SK-N-SH (cell line): ENCODE measurements around the gene TCEAL4. TPM values are rescaled to one million over a fixed set of nuclear protein-coding genes. Genes with fewer than 3 reads are reported as not detected.

Experiments
- CTCF ChIA-PET: fragments of 300-600, 350-600 bp; formaldehyde crosslinking; extraction: SDS; loops from one replicate; lab custom pipeline; 2021; lab: Yijun Ruan, JAX
- POLR2A ChIA-PET: fragments of 350-600 bp; sonication (Branson Sonifier 250); formaldehyde crosslinking; extraction: SDS; loops from one replicate; lab custom pipeline; 2020; ENCODE audit warnings: antibody characterized with exemption, inconsistent platforms; lab: Yijun Ruan, JAX
- DNase-seq: peaks from one replicate; pipeline ENCODE4 v3.0.0; 2012
- H2AFZ ChIP-seq: fragments of 200-600 bp; sonication (generic); 2 replicates; pipeline ENCODE4 v1.8.1; 2016; ENCODE audit warnings: antibody characterized with exemption, mild to moderate bottlenecking, low read depth
- H3F3A ChIP-seq: fragments of 200-600 bp; sonication (generic); replicated peaks from 2 replicates; pipeline ENCODE3; 2016; ENCODE audit warnings: antibody characterized with exemption, mild to moderate bottlenecking; ENCODE audit not compliant: insufficient read depth
- H3K27ac ChIP-seq, 2 experiments: fragments of 200-500 bp in 1 of 2; fragments of 200-600 bp in 1 of 2; sonication (Bioruptor generic) in 1 of 2; sonication (generic), shearing (Covaris generic) in 1 of 2; 2 replicates each; pipeline versions ENCODE4 v1.5.1 to v1.6.1; 2014 to 2016; ENCODE audit warnings: low read depth in 2 of 2, inconsistent platforms in 1 of 2, low read length in 1 of 2, mild to moderate bottlenecking in 1 of 2, mixed read lengths in 1 of 2
- H3K27me3 ChIP-seq: fragments of 200-600 bp; sonication (generic), shearing (Covaris generic); 2 replicates; pipeline ENCODE4 v1.6.1; 2016; ENCODE audit warnings: mixed run types; ENCODE audit not compliant: insufficient read depth
- H3K36me3 ChIP-seq, 2 experiments: fragments of 200-500 bp in 1 of 2; fragments of 200-600 bp in 1 of 2; sonication (Bioruptor generic) in 1 of 2; sonication (generic) in 1 of 2; replicated peaks in 1 of 2; 2 replicates each; pipeline versions ENCODE3 to v1.5.1; 2014 to 2016; ENCODE audit warnings: low read length in 1 of 2, mild to moderate bottlenecking in 1 of 2; ENCODE audit not compliant: insufficient read depth in 2 of 2, control insufficient read depth in 1 of 2
- H3K4me1 ChIP-seq, 2 experiments: fragments of 200-500 bp in 1 of 2; fragments of 200-600 bp in 1 of 2; sonication (Bioruptor generic) in 1 of 2; sonication (generic), shearing (Covaris generic) in 1 of 2; 2 replicates each; pipeline versions ENCODE4 v1.5.1 to v1.6.1; 2014 to 2016; ENCODE audit warnings: low read depth in 1 of 2, low read length in 1 of 2, mixed run types in 1 of 2; ENCODE audit not compliant: insufficient read depth in 2 of 2, control insufficient read depth in 1 of 2
- H3K4me2 ChIP-seq: fragments of 200-600 bp; sonication (generic), shearing (Covaris generic); 2 replicates; pipeline ENCODE4 v1.6.1; 2017; ENCODE audit warnings: mixed run types
- H3K4me3 ChIP-seq, 2 experiments: fragments of 200-500 bp in 1 of 2; fragments of 200-600 bp in 1 of 2; sonication (Bioruptor generic) in 1 of 2; sonication (generic), shearing (Covaris generic) in 1 of 2; 2 replicates each; pipeline versions ENCODE4 v1.5.1 to v1.8.1; 2014 to 2016; ENCODE audit warnings: low read depth in 2 of 2, inconsistent platforms in 1 of 2, low read length in 1 of 2, mild to moderate bottlenecking in 1 of 2, mixed read lengths in 1 of 2, moderate library complexity in 1 of 2
- H3K79me2 ChIP-seq: fragments of 200-600 bp; sonication (generic); 2 replicates; pipeline ENCODE4 v1.8.1; 2017; ENCODE audit warnings: mild to moderate bottlenecking; ENCODE audit not compliant: insufficient read depth
- H3K9ac ChIP-seq: fragments of 200-600 bp; sonication (generic); 2 replicates; pipeline ENCODE4 v1.6.1; 2017; ENCODE audit warnings: mixed run types
- H3K9me2 ChIP-seq: fragments of 200-600 bp; sonication (generic); 2 replicates; pipeline ENCODE4 v1.6.1; 2017; ENCODE audit warnings: mixed run types
- H3K9me3 ChIP-seq: fragments of 200-600 bp; sonication (generic); 2 replicates; pipeline ENCODE4 v1.6.1; 2017; ENCODE audit warnings: mixed run types, mild to moderate bottlenecking, moderate library complexity
- H4K20me1 ChIP-seq: fragments of 200-600 bp; sonication (generic); 2 replicates; pipeline ENCODE4 v1.6.1; 2017; ENCODE audit warnings: mild to moderate bottlenecking, mixed run types; ENCODE audit not compliant: insufficient read depth
- CHD2 ChIP-seq: fragments of 150-350 bp; IDR thresholded peaks from 2 replicates; pipeline ENCODE4 v1.6.1; 2018; ENCODE audit warnings: low read length; ENCODE audit not compliant: partially characterized antibody
- ELF1 ChIP-seq: IDR thresholded peaks from 2 replicates; pipeline ENCODE4 v1.4.0; 2012
- FOSL2 ChIP-seq: IDR thresholded peaks from 2 replicates; pipeline ENCODE4 v1.4.0; 2012; ENCODE audit warnings: low read depth, mild to moderate bottlenecking, moderate library complexity, borderline replicate concordance
- GATA2 ChIP-seq: sonication (generic); formaldehyde crosslinking; IDR thresholded peaks from 2 replicates; pipeline ENCODE4 v1.5.0; 2020; ENCODE audit warnings: mild to moderate bottlenecking, missing genetic modification reagents
- NRF1 ChIP-seq: IDR thresholded peaks from 2 replicates; pipeline ENCODE4 v1.6.1; 2012; ENCODE audit warnings: low read depth, mild to moderate bottlenecking, low read length
- TCF12 ChIP-seq: IDR thresholded peaks from 2 replicates; pipeline ENCODE4 v1.4.0; 2012
- WGBS: methylation state at CpG from one replicate; pipeline ENCODE4 v1.1.6; 2017; ENCODE audit warnings: low lambda C conversion rate; 5-methylcytosine and 5-hydroxymethylcytosine counted together
- polyA plus RNA-seq, 3 experiments: library from polyadenylated mRNA; depleted of rRNA; stranded (reverse); fragments of >200 nt; gene quantifications; 2 replicates each; pipeline ENCODE4 v1.2.3, GENCODE V29; 2012
- TF ChIP-seq, protein P1 (sequence below): fragments of 150-350 bp; IDR thresholded peaks from 2 replicates; pipeline ENCODE4 v1.6.1; 2016; ENCODE audit warnings: mild to moderate bottlenecking, low read depth, low read length
- TF ChIP-seq, protein P2 (sequence below): IDR thresholded peaks from 2 replicates; pipeline ENCODE4 v1.4.0; 2012; ENCODE audit warnings: low read depth
- TF ChIP-seq, protein P3 (sequence below): IDR thresholded peaks from 2 replicates; pipeline ENCODE4 v1.4.0; 2012; ENCODE audit warnings: low read depth, borderline replicate concordance

Gene TCEAL4
- polyA plus RNA-seq, 1 of the 3 experiments (the other 2 are of a cell fraction) = 39.1 TPM

DNA sequence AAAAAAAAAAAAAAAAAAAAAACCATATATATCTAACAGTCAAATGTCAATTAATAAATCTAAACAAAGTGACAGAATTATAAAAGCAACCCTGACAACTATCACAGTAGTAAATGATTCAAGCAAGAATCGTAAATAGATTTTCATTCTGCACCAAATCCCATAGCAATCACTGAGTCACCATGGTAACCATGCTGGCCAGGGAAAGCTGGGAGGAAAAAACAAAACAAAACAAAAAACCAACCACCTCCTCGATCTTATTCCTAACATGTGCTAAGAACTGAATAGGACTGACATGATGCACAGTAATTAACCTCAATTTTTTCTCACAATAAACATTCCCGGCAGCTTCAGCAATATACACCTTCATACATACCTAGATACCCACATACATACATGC lies 35.4 kb upstream of the TCEAL4 start:
- Histone ChIP-seq H3K27ac (no peak overlapping the region), H3F3A (peaks cover 6% of the 10 kb centered on the region), H3K36me3 (no peaks in the 10 kb centered on the region), H3K4me2 (no peak overlapping the region), H3K9me3 (no peaks in the 10 kb centered on the region), H3K9ac (no peak overlapping the region), H3K27me3 (no peaks in the 10 kb centered on the region), H4K20me1 (no peaks in the 10 kb centered on the region), H3K4me1 (peaks cover 0 to 3% of the 10 kb centered on the region in 2 experiments; a peak in 1 of 4 replicates), H3K4me3 (no peak overlapping the region), H2AFZ (no peak overlapping the region), H3K9me2 (no peaks in the 10 kb centered on the region), H3K79me2 (no peaks in the 10 kb centered on the region)
- POLR2A ChIA-PET = no interaction called here
- CTCF ChIA-PET = interaction anchor here (0.6 to 1.2 kb wide), 3 partner anchors 17 to 295 kb away, joined by 3 to 6 read pairs (median 4); no protein-coding TSS in a partner anchor
- no peak for TF ChIP-seq NRF1
- TF ChIP-seq, protein P1, sequence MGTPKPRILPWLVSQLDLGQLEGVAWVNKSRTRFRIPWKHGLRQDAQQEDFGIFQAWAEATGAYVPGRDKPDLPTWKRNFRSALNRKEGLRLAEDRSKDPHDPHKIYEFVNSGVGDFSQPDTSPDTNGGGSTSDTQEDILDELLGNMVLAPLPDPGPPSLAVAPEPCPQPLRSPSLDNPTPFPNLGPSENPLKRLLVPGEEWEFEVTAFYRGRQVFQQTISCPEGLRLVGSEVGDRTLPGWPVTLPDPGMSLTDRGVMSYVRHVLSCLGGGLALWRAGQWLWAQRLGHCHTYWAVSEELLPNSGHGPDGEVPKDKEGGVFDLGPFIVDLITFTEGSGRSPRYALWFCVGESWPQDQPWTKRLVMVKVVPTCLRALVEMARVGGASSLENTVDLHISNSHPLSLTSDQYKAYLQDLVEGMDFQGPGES = no peak
- TF ChIP-seq CHD2 = no peak
- TF ChIP-seq, protein P2, sequence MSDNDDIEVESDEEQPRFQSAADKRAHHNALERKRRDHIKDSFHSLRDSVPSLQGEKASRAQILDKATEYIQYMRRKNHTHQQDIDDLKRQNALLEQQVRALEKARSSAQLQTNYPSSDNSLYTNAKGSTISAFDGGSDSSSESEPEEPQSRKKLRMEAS = no peak
- TF ChIP-seq, protein P3, sequence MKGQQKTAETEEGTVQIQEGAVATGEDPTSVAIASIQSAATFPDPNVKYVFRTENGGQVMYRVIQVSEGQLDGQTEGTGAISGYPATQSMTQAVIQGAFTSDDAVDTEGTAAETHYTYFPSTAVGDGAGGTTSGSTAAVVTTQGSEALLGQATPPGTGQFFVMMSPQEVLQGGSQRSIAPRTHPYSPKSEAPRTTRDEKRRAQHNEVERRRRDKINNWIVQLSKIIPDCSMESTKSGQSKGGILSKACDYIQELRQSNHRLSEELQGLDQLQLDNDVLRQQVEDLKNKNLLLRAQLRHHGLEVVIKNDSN = no peak
- no peak for TF ChIP-seq FOSL2
- TF ChIP-seq GATA2 = no peak
- WGBS = 52% methylated on average over 3 of the region's 3 CpGs
- no peak for DNase-seq

DNA sequence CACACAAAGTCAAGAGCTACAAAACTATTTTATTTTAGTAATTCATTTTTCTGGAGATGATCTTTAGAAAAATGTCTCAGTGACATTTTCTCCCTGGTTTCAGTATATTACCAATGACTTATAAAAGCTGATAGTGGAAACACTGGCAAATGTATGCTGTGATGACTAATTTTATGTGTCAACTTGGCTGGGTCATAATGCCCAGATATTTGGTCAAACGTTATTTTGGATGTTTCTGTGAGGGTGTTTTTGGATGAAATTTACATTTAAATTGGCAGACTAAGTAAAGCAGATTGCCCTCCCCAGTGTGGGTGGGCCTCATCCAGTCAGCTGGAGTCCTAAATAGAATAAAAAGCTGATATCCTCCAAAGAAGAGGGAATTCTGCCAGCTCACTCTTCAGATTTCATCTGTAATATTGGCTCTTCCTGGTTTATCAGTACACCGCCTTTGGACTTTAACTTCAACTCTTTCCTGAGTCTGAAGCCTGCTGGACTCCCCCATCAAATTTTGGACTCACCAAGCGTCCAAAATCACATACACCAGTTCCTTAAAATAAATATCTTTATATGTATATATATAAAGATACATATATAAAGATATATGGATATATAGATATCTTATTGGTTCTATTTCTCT lies 34.8 kb upstream of the TCEAL4 start:
- CTCF ChIA-PET = interaction anchor here (0.6 to 1.2 kb wide), 4 partner anchors 17 to 294 kb away, joined by 3 to 6 read pairs (median 4); no protein-coding TSS in a partner anchor
- no peak for DNase-seq
- Histone ChIP-seq H3K36me3 (no peaks in the 10 kb centered on the region), H3K27ac (no peak overlapping the region), H3K4me3 (no peak overlapping the region), H3K27me3 (no peaks in the 10 kb centered on the region), H3K4me2 (no peak overlapping the region), H4K20me1 (no peaks in the 10 kb centered on the region), H2AFZ (no peak overlapping the region), H3K9me3 (no peaks in the 10 kb centered on the region), H3F3A (peaks cover 6% of the 10 kb centered on the region), H3K79me2 (no peaks in the 10 kb centered on the region), H3K9me2 (no peaks in the 10 kb centered on the region), H3K4me1 (peaks cover 0 to 3% of the 10 kb centered on the region in 2 experiments; a peak in 1 of 4 replicates), H3K9ac (no peak overlapping the region)
- no peak for TF ChIP-seq TCF12
- TF ChIP-seq, protein P2 = no peak
- TF ChIP-seq ELF1 = no peak
- WGBS = 30% methylated on average over 3 of the region's 3 CpGs
- POLR2A ChIA-PET = no interaction called here
